Astrocyte of the spinal cord (primary cell): ENCODE data around the gene PLA2G2C.

ENCODE experiments used
- DNase-seq: peaks from one replicate; pipeline ENCODE4 v3.0.0; 2011; ENCODE audit warnings: low read depth, low spot score
- H3K4me3 ChIP-seq: 2 replicates; pipeline ENCODE4 v1.5.1; 2011; ENCODE audit warnings: low read depth, mild to moderate bottlenecking, low read length, moderate library complexity
- CTCF ChIP-seq: IDR thresholded peaks from 2 replicates; pipeline ENCODE4 v1.5.1; 2012; ENCODE audit warnings: low read depth, mild to moderate bottlenecking, low read length, inconsistent platforms
- in situ Hi-C: cut with HindIII; loops from 2 replicates; pipeline ENCODE4 v1.10.0; 2017; ENCODE audit warnings: low sequenced_read_pairs

The PLA2G2C gene

GRCh38 chr1:20187103-20187812, 940 bp upstream of the PLA2G2C start:
- DNase-seq = no peak
- in situ Hi-C loops = no loop called here
- no peak for TF ChIP-seq CTCF
- no peak overlapping the region for H3K4me3 ChIP-seq

- in situ Hi-C loops = no loop called here
- DNase-seq = no peak
- no peak overlapping the region for H3K4me3 ChIP-seq
These were observed 1.1 kb downstream of the PLA2G2C start for GRCh38 chr1:20184997-20185833.

GRCh38 chr1:20184481-20184900, 1.8 kb downstream of the PLA2G2C start:
- H3K4me3 ChIP-seq = no peak overlapping the region
- no peak for DNase-seq
- no peak for TF ChIP-seq CTCF
- in situ Hi-C loops = no loop called here

More at GRCh38 chr1:20184997-20185833, 1.1 kb downstream of the PLA2G2C start:
- no peak for TF ChIP-seq CTCF

- H3K4me3 ChIP-seq = no peak overlapping the region
- DNase-seq = no peak
- in situ Hi-C loops = no loop called here
- TF ChIP-seq CTCF = no peak
These were observed 2.6 kb downstream of the PLA2G2C start for GRCh38 chr1:20183616-20184271.

- no peak overlapping the region for H3K4me3 ChIP-seq
- no peak for DNase-seq
- no peak for TF ChIP-seq CTCF
- in situ Hi-C loops = no loop called here
These were observed 3.3 kb downstream of the PLA2G2C start for GRCh38 chr1:20183035-20183434.

DNA sequence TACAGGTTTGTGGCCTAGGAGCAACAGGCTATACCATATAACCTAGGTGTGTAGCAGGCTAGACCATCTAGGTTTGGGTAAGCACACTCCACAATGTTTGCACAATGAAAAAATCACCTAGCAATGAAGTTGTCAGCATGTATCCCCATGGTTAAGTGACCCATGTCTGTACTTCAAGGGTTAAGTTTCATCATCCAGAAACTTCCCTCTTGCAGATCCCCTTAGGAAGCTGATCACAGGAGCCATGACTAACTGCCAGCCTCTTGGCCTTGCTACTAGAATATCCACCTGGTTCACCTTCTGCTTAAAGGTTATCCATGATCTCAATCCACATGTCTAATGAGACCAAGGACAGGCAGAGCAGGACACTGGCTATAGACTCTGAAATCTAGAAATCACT, 3.9 kb downstream of the PLA2G2C start:
- no peak for TF ChIP-seq CTCF
- in situ Hi-C loops = no loop called here
- H3K4me3 ChIP-seq = no peak overlapping the region
- DNase-seq = no peak
